SU-DHL-6 (cell line): ENCODE results near the gene IL36B.

ENCODE experiments used
- CTCF ChIP-seq: fragments of 200-600 bp; sonication (generic); IDR thresholded peaks from one replicate; pipeline ENCODE4 v1.5.1; 2017; ENCODE audit warnings: antibody characterized with exemption, mild to moderate bottlenecking, low read length, moderate library complexity; ENCODE audit not compliant: insufficient read depth, poor library complexity, severe bottlenecking
- EZH2phosphoT487 ChIP-seq: fragments of 200-600 bp; sonication (generic), shearing (Covaris generic); conservative IDR thresholded peaks from 2 replicates; pipeline ENCODE4 v1.6.1; 2018; ENCODE audit warnings: mild to moderate bottlenecking, antibody characterized with exemption, low read length, moderate library complexity, mixed read lengths

- no peak for TF ChIP-seq CTCF
- TF ChIP-seq EZH2phosphoT487 = no peak
Observed at GRCh38 chr2:112977559-112978056, 75.1 kb downstream of the IL36B start, which contains the start of gene IL36G.
